ENCODE data around the gene ASPG.

GRCh38 chr14:104164512-104164911 is 79.0 kb downstream of the ASPG start:
- TF ChIP-seq EZH2 (IDR thresholded peaks at IDR 0.05; ENCODE audit: insufficient read depth, poor library complexity, severe bottlenecking) (no peak), EZH2phosphoT487 (IDR thresholded peaks at IDR 0.05; ENCODE audit: insufficient read depth, low read depth) (no peak)

Measured in GM23248 (cell line).